SK-N-SH treated with all-trans-retinoic acid at 6 μM for 48 hours (cell line): ENCODE results near the gene XAGE1A.
"Not testable (repeated sequence)": the region's sequence is repeated elsewhere in the genome, so short reads cannot be mapped to it uniquely, and the experiment has no call there.

ENCODE experiments used
- ARNTL ChIP-seq: fragments of 450-650 bp; formaldehyde crosslinking; IDR thresholded peaks from 2 replicates; pipeline ENCODE4 v1.5.0; 2020; ENCODE audit warnings: low read depth, mild to moderate bottlenecking, moderate library complexity, borderline replicate concordance
- BACH2 ChIP-seq: fragments of 250-450 bp; sonication (Bioruptor Pico); IDR thresholded peaks from 2 replicates; pipeline ENCODE4 v1.9.0; 2021; ENCODE audit warnings: mild to moderate bottlenecking, borderline replicate concordance
- OSR1 ChIP-seq: fragments of 250-450 bp; sonication (Bioruptor Pico); IDR thresholded peaks from 2 replicates; pipeline ENCODE4 v1.8.0; 2022; ENCODE audit warnings: moderate library complexity, mild to moderate bottlenecking, inconsistent platforms
- PPARA ChIP-seq: fragments of 250-450 bp; sonication (Bioruptor Pico); IDR thresholded peaks from 2 replicates; pipeline ENCODE4 v1.5.0; 2020; ENCODE audit warnings: mild to moderate bottlenecking, borderline replicate concordance
- RARB ChIP-seq: fragments of 250-450 bp; sonication (Bioruptor Pico); IDR thresholded peaks from 2 replicates; pipeline ENCODE4 v1.8.0; 2021; ENCODE audit warnings: mild to moderate bottlenecking, moderate library complexity
- ZC3H10 ChIP-seq: fragments of 250-450 bp; sonication (Bioruptor Pico); IDR thresholded peaks from 2 replicates; pipeline ENCODE4 v1.5.1; 2021; ENCODE audit warnings: mild to moderate bottlenecking, moderate library complexity
- ZFP3 ChIP-seq: fragments of 250-450 bp; sonication (Bioruptor Pico); IDR thresholded peaks from 2 replicates; pipeline ENCODE4 v1.5.0; 2020; ENCODE audit warnings: mild to moderate bottlenecking, moderate library complexity
- ZFP30 ChIP-seq: fragments of 450-650 bp; formaldehyde crosslinking; IDR thresholded peaks from 2 replicates; pipeline ENCODE4 v1.5.0; 2022; ENCODE audit warnings: mild to moderate bottlenecking, moderate library complexity
- ZNF70 ChIP-seq: fragments of 450-650 bp; formaldehyde crosslinking; IDR thresholded peaks from 2 replicates; pipeline ENCODE4 v1.5.0; 2020; ENCODE audit warnings: mild to moderate bottlenecking, moderate library complexity
- ZNF8 ChIP-seq: fragments of 450-650 bp; formaldehyde crosslinking; IDR thresholded peaks from 2 replicates; pipeline ENCODE4 v1.5.0; 2020; ENCODE audit warnings: mild to moderate bottlenecking, moderate library complexity
- TF ChIP-seq, protein P1 (sequence below): fragments of 250-450 bp; sonication (Bioruptor Pico); IDR thresholded peaks from 2 replicates; pipeline ENCODE4 v1.8.0; 2020; ENCODE audit warnings: mild to moderate bottlenecking, moderate library complexity, borderline replicate concordance
- TF ChIP-seq, protein P2 (sequence below): fragments of 250-450 bp; sonication (Bioruptor Pico); IDR thresholded peaks from 2 replicates; pipeline ENCODE4 v1.5.1; 2020; ENCODE audit warnings: low read depth, mild to moderate bottlenecking, moderate library complexity
- TF ChIP-seq, protein P3 (sequence below): fragments of 250-450 bp; sonication (Bioruptor Pico); IDR thresholded peaks from 2 replicates; pipeline ENCODE4 v1.5.0; 2020; ENCODE audit warnings: mild to moderate bottlenecking, moderate library complexity
- TF ChIP-seq, protein P4 (sequence below): fragments of 250-450 bp; sonication (Bioruptor Pico); IDR thresholded peaks from 2 replicates; pipeline ENCODE4 v1.5.1; 2021; ENCODE audit warnings: mild to moderate bottlenecking, moderate library complexity

DNA sequence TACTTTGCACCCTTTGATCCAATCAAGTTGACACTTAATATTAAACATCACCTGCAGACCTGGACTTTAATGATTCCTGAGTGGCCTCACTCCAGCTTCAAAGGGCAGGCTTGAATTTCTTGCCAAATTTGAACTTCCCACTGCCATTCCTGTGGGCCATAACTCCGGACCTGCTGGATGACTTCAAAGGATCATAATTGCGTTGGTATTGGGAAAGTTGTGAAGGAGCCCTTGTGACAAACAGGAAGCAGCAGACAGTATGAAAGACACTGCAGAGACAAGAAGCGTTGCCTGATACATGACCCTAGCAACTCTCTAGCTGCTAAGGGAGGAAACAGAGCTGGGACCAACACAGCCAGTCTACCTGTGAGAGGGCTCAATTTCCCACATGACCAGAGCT, 43.6 kb upstream of the XAGE1A start:
- not testable (repeated sequence) for TF ChIP-seq ZNF70 (CRISPR knock-in tag); ZFP3 (CRISPR knock-in tag); ZNF8 (CRISPR knock-in tag); BACH2 (CRISPR knock-in tag); ARNTL; OSR1 (CRISPR knock-in tag); ZC3H10 (CRISPR knock-in tag); RARB; PPARA; ZFP30 (CRISPR knock-in tag)
- TF ChIP-seq, protein P1, sequence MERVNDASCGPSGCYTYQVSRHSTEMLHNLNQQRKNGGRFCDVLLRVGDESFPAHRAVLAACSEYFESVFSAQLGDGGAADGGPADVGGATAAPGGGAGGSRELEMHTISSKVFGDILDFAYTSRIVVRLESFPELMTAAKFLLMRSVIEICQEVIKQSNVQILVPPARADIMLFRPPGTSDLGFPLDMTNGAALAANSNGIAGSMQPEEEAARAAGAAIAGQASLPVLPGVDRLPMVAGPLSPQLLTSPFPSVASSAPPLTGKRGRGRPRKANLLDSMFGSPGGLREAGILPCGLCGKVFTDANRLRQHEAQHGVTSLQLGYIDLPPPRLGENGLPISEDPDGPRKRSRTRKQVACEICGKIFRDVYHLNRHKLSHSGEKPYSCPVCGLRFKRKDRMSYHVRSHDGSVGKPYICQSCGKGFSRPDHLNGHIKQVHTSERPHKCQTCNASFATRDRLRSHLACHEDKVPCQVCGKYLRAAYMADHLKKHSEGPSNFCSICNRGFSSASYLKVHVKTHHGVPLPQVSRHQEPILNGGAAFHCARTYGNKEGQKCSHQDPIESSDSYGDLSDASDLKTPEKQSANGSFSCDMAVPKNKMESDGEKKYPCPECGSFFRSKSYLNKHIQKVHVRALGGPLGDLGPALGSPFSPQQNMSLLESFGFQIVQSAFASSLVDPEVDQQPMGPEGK: not testable (repeated sequence)
- TF ChIP-seq, protein P2, sequence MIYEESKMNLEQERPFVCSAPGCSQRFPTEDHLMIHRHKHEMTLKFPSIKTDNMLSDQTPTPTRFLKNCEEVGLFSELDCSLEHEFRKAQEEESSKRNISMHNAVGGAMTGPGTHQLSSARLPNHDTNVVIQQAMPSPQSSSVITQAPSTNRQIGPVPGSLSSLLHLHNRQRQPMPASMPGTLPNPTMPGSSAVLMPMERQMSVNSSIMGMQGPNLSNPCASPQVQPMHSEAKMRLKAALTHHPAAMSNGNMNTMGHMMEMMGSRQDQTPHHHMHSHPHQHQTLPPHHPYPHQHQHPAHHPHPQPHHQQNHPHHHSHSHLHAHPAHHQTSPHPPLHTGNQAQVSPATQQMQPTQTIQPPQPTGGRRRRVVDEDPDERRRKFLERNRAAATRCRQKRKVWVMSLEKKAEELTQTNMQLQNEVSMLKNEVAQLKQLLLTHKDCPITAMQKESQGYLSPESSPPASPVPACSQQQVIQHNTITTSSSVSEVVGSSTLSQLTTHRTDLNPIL (CRISPR knock-in tag): not testable (repeated sequence)
- TF ChIP-seq, protein P3, sequence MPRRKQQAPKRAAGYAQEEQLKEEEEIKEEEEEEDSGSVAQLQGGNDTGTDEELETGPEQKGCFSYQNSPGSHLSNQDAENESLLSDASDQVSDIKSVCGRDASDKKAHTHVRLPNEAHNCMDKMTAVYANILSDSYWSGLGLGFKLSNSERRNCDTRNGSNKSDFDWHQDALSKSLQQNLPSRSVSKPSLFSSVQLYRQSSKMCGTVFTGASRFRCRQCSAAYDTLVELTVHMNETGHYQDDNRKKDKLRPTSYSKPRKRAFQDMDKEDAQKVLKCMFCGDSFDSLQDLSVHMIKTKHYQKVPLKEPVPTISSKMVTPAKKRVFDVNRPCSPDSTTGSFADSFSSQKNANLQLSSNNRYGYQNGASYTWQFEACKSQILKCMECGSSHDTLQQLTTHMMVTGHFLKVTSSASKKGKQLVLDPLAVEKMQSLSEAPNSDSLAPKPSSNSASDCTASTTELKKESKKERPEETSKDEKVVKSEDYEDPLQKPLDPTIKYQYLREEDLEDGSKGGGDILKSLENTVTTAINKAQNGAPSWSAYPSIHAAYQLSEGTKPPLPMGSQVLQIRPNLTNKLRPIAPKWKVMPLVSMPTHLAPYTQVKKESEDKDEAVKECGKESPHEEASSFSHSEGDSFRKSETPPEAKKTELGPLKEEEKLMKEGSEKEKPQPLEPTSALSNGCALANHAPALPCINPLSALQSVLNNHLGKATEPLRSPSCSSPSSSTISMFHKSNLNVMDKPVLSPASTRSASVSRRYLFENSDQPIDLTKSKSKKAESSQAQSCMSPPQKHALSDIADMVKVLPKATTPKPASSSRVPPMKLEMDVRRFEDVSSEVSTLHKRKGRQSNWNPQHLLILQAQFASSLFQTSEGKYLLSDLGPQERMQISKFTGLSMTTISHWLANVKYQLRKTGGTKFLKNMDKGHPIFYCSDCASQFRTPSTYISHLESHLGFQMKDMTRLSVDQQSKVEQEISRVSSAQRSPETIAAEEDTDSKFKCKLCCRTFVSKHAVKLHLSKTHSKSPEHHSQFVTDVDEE (CRISPR knock-in tag): not testable (repeated sequence)
- TF ChIP-seq, protein P4, sequence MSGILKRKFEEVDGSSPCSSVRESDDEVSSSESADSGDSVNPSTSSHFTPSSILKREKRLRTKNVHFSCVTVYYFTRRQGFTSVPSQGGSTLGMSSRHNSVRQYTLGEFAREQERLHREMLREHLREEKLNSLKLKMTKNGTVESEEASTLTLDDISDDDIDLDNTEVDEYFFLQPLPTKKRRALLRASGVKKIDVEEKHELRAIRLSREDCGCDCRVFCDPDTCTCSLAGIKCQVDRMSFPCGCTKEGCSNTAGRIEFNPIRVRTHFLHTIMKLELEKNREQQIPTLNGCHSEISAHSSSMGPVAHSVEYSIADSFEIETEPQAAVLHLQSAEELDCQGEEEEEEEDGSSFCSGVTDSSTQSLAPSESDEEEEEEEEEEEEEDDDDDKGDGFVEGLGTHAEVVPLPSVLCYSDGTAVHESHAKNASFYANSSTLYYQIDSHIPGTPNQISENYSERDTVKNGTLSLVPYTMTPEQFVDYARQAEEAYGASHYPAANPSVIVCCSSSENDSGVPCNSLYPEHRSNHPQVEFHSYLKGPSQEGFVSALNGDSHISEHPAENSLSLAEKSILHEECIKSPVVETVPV (CRISPR knock-in tag): not testable (repeated sequence)
